H1 (cell line): ENCODE measurements around the gene ANKH. TPM values are rescaled to one million over a fixed set of nuclear protein-coding genes. Genes with fewer than 3 reads are reported as not detected.
A peak's percentile ranks its signal among the peaks of the same experiment; 100 is the strongest.

Experiments used
- CTCF ChIA-PET: fragments of 300-600 bp; sonication (Branson Sonifier 250); formaldehyde crosslinking; loops from one replicate; lab custom pipeline; 2021; ENCODE audit not compliant: partially characterized antibody; lab: Charles Lee
- POLR2A ChIA-PET: fragments of 300-600 bp; sonication (Branson Sonifier 250); formaldehyde crosslinking; loops from one replicate; lab custom pipeline; 2021; ENCODE audit warnings: inconsistent platforms; ENCODE audit not compliant: partially characterized antibody; lab: Charles Lee
- DNase-seq, 2 experiments: peaks; one replicate each; pipeline versions ENCODE4 v3.0.0 to v3.0.0-alpha.2; 2010 to 2022; ENCODE audit warnings: low spot score in 2 of 2, low read depth in 1 of 2, mixed read lengths in 1 of 2
- FAIRE-seq: peaks from 2 replicates; lab custom pipeline; 2011; peaks lifted over from hg19 to GRCh38; lab: Jason Lieb, UNC
- H2AFZ ChIP-seq: 2 replicates; pipeline ENCODE4 v1.8.1; 2012; ENCODE audit warnings: low read length, inconsistent platforms
- H2AK5ac ChIP-seq: 2 replicates; pipeline ENCODE4 v1.6.1; 2013; ENCODE audit warnings: low read depth, low read length
- H2BK120ac ChIP-seq: replicated peaks from 2 replicates; pipeline ENCODE3; 2013; ENCODE audit warnings: low read depth, low read length, inconsistent platforms
- H2BK12ac ChIP-seq: 2 replicates; pipeline ENCODE4 v1.6.1; 2013; ENCODE audit warnings: low read depth, low read length
- H2BK15ac ChIP-seq: 2 replicates; pipeline ENCODE4 v1.6.1; 2013; ENCODE audit warnings: low read length
- H2BK20ac ChIP-seq: 2 replicates; pipeline ENCODE4 v1.6.1; 2013; ENCODE audit warnings: low read length
- H2BK5ac ChIP-seq: 2 replicates; pipeline ENCODE4 v1.6.1; 2013; ENCODE audit warnings: low read depth, low read length
- H3K14ac ChIP-seq: 2 replicates; pipeline ENCODE4 v1.6.1; 2013; ENCODE audit warnings: inconsistent platforms; ENCODE audit not compliant: insufficient read length
- H3K18ac ChIP-seq: 2 replicates; pipeline ENCODE4 v1.6.1; 2013; ENCODE audit warnings: low read length; ENCODE audit errors: extremely low read depth
- H3K23ac ChIP-seq: 2 replicates; pipeline ENCODE4 v1.6.1; 2013; ENCODE audit warnings: inconsistent platforms; ENCODE audit not compliant: insufficient read length
- H3K23me2 ChIP-seq: 2 replicates; pipeline ENCODE4 v1.6.1; 2013; ENCODE audit warnings: low read depth, low read length
- H3K27ac ChIP-seq: 2 replicates; pipeline ENCODE4 v1.6.1; 2011; ENCODE audit warnings: low read depth, low read length, inconsistent platforms
- H3K27me3 ChIP-seq, 4 experiments: replicated peaks in 1 of 4; 1 replicate in 1 of 4; 2 replicates in 3 of 4; pipeline versions ENCODE4 v1.6.1 to v1.8.1; 2011 to 2013; ENCODE audit warnings: low read length in 3 of 4, mild to moderate bottlenecking in 3 of 4, inconsistent platforms in 2 of 4, mixed read lengths in 2 of 4, moderate library complexity in 1 of 4; ENCODE audit not compliant: control insufficient read depth in 3 of 4, insufficient read depth in 3 of 4; ENCODE audit errors: extremely low read depth in 1 of 4
- H3K36me3 ChIP-seq, 4 experiments: 2 replicates each; pipeline versions ENCODE4 v1.6.1 to v1.8.1; 2011 to 2013; ENCODE audit warnings: mild to moderate bottlenecking in 4 of 4, low read length in 3 of 4, moderate library complexity in 2 of 4, control low read depth in 1 of 4, inconsistent platforms in 1 of 4; ENCODE audit not compliant: insufficient read depth in 4 of 4, control insufficient read depth in 2 of 4
- H3K4ac ChIP-seq: replicated peaks from 2 replicates; pipeline ENCODE3; 2013; ENCODE audit warnings: low read length, low read depth, mixed read lengths, inconsistent platforms; ENCODE audit not compliant: insufficient read length
- H3K4me1 ChIP-seq, 4 experiments: replicated peaks in 1 of 4; 1 replicate in 1 of 4; 2 replicates in 3 of 4; pipeline versions ENCODE4 v1.6.1 to v1.8.1; 2011 to 2013; ENCODE audit warnings: low read length in 3 of 4, inconsistent platforms in 2 of 4, mixed read lengths in 1 of 4; ENCODE audit not compliant: insufficient read depth in 4 of 4, control insufficient read depth in 3 of 4
- H3K4me2 ChIP-seq, 2 experiments: 2 replicates each; pipeline versions ENCODE4 v1.6.1 to v1.8.1; 2011 to 2013; ENCODE audit warnings: low read depth in 2 of 2, low read length in 2 of 2, control low read depth in 1 of 2, inconsistent platforms in 1 of 2, mild to moderate bottlenecking in 1 of 2; ENCODE audit not compliant: insufficient read depth in 1 of 2
- H3K4me3 ChIP-seq, 4 experiments: fragments of 200-600, 300-600 bp in 1 of 4; sonication (generic), shearing (Covaris generic), sonication (Bioruptor Twin) in 1 of 4; 2 replicates each; pipeline versions ENCODE4 v1.5.1 to v1.8.1; 2011 to 2016; ENCODE audit warnings: low read length in 4 of 4, low read depth in 3 of 4, control low read depth in 2 of 4, inconsistent platforms in 2 of 4, mild to moderate bottlenecking in 2 of 4, mixed read lengths in 1 of 4, moderate library complexity in 1 of 4; ENCODE audit not compliant: insufficient read depth in 2 of 4; ENCODE audit errors: extremely low read depth in 1 of 4
- H3K56ac ChIP-seq: replicated peaks from 2 replicates; pipeline ENCODE3; 2013; ENCODE audit warnings: low read depth, mild to moderate bottlenecking, mixed read lengths, low read length, inconsistent platforms; ENCODE audit not compliant: insufficient read length
- H3K79me1 ChIP-seq: 2 replicates; pipeline ENCODE4 v1.6.1; 2013; ENCODE audit warnings: low read depth, low read length, control low read depth
- H3K79me2 ChIP-seq, 2 experiments: 2 replicates each; pipeline versions ENCODE4 v1.6.1 to v1.8.1; 2012 to 2013; ENCODE audit warnings: low read length in 2 of 2, mild to moderate bottlenecking in 2 of 2, inconsistent platforms in 1 of 2; ENCODE audit not compliant: insufficient read depth in 2 of 2, control insufficient read depth in 1 of 2
- H3K9ac ChIP-seq, 4 experiments: replicated peaks in 1 of 4; 1 replicate in 1 of 4; 2 replicates in 3 of 4; pipeline versions ENCODE4 v1.6.1 to v1.8.1; 2011 to 2013; ENCODE audit warnings: low read depth in 3 of 4, low read length in 3 of 4, control low read depth in 2 of 4, mild to moderate bottlenecking in 2 of 4, moderate library complexity in 2 of 4, inconsistent platforms in 1 of 4; ENCODE audit errors: extremely low read depth in 1 of 4
- H3K9me3 ChIP-seq, 2 experiments: 2 replicates each; pipeline versions ENCODE4 v1.6.1 to v1.8.1; 2012 to 2013; ENCODE audit warnings: mild to moderate bottlenecking in 2 of 2, moderate library complexity in 2 of 2, control low read depth in 1 of 2, inconsistent platforms in 1 of 2, low read depth in 1 of 2, low read length in 1 of 2, mixed read lengths in 1 of 2; ENCODE audit not compliant: insufficient read depth in 2 of 2
- H4K20me1 ChIP-seq, 2 experiments: replicated peaks in 1 of 2; 2 replicates each; pipeline versions ENCODE3 to v1.8.1; 2011 to 2013; ENCODE audit warnings: inconsistent platforms in 2 of 2, low read length in 2 of 2, mild to moderate bottlenecking in 1 of 2; ENCODE audit not compliant: insufficient read depth in 2 of 2, control insufficient read depth in 1 of 2
- H4K5ac ChIP-seq: 2 replicates; pipeline ENCODE4 v1.6.1; 2013; ENCODE audit warnings: low read length, low read depth, mixed read lengths, inconsistent platforms; ENCODE audit not compliant: insufficient read length
- H4K8ac ChIP-seq: 2 replicates; pipeline ENCODE4 v1.8.0; 2013; ENCODE audit warnings: mild to moderate bottlenecking, moderate library complexity, low read length, inconsistent platforms; ENCODE audit not compliant: insufficient read depth; ENCODE audit errors: extremely low read depth
- H4K91ac ChIP-seq: replicated peaks from 2 replicates; pipeline ENCODE3; 2013; ENCODE audit warnings: low read length, mixed read lengths, inconsistent platforms; ENCODE audit not compliant: insufficient read length
- BCL11A ChIP-seq, 2 experiments: IDR thresholded peaks; one replicate each; pipeline ENCODE4 v1.6.1; 2011; ENCODE audit warnings: low read depth in 2 of 2, low read length in 2 of 2, mild to moderate bottlenecking in 2 of 2
- CEBPB ChIP-seq: IDR thresholded peaks from 2 replicates; pipeline ENCODE4 v1.6.1; 2012; ENCODE audit warnings: low read depth, low read length
- JUND ChIP-seq: IDR thresholded peaks from 2 replicates; pipeline ENCODE4 v1.6.1; 2011; ENCODE audit warnings: mild to moderate bottlenecking, improper control_type of control experiment, low read length
- POLR2AphosphoS5 ChIP-seq: IDR thresholded peaks from 2 replicates; pipeline ENCODE4 v1.6.1; 2011; ENCODE audit warnings: low read depth, low read length
- WGBS, 2 experiments: shearing (Covaris generic) in 1 of 2; methylation state at CpG; one replicate each; pipeline versions ENCODE4 v1.1.6 to v1.1.7; 2013 to 2015; ENCODE audit warnings: low lambda C conversion rate in 2 of 2, mixed read lengths in 2 of 2, inconsistent platforms in 1 of 2, low coverage in 1 of 2, missing lambda C conversion rate in 1 of 2; ENCODE audit not compliant: insufficient replicate concordance in 2 of 2, insufficient coverage in 1 of 2, insufficient read length in 1 of 2; ENCODE audit errors: extremely low coverage in 1 of 2, missing lambda C conversion rate in 1 of 2; 5-methylcytosine and 5-hydroxymethylcytosine counted together
- polyA plus RNA-seq, 7 experiments: library from polyadenylated mRNA; depleted of rRNA in 3 of 7; stranded (reverse) in 5 of 7; unstranded in 2 of 7; fragments of >200 nt in 5 of 7; fragments of 200-250 nt in 2 of 7; gene quantifications; 1 replicate in 5 of 7; 2 replicates in 1 of 7; 4 replicates in 1 of 7; pipeline versions ENCODE4 v1.2.1 to v1.2.3, GENCODE V29; 2011 to 2013; ENCODE audit warnings: missing spikeins in 2 of 7, mixed read lengths in 2 of 7
- total RNA-seq: library from RNA; stranded (reverse); fragmentation: NEBNext Ultra II Directional; extraction: Animal tissue kit (Norgen Biotek cat#: 25700); gene quantifications from 2 replicates; pipeline ENCODE4 v1.2.1, GENCODE V29; 2021

ANKH gene
- total and polyA plus RNA-seq, 2 of the 8 experiments (the other 6 are each of a cell fraction or from before 2014, with no cell fraction given) = 5.3 to 13.0 TPM

DNA sequence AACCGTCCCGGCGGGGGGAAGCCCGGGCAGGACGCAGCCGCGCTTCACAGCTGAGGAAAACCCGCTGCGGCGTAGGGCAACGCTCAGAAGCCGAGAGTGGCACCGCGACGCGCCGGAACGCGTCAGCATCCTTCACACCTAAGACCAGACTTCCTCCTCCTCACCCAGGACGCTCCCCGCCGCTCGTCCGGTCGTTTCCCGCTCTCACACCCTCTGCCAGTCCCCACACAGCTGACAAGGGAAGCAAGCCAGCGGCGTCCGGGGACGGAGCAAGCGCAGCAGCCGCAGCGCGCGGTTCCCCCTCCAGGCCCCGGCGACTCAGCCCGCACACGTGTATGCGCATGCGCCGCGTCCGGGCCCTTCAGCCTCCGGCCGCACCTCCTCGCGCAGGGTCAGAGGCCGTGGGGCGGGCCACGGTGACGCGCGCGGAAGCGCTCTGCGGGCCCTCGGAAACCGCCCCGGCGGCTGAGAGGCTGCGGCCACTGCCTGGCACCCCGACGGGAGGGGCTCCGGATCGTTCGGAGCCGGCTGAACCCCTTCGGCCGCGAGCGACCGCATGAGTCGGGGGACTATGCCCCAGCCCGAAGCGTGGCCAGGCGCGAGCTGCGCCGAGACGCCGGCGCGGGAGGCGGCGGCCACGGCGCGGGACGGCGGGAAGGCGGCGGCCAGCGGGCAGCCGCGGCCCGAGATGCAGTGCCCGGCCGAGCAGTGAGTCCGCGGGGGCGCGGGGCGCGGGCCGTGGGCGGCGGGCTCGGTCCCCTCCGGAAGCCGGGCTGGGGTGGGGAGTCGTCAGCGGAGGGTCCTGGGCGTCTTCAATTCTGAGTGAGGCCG, 207.1 kb downstream of the ANKH start, which contains the start of gene OTULIN:
OTULIN (plus strand) TSS at position 449 of the 831 bp plus-strand sequence; CDS start at position 557, 108 bp downstream.
- H2BK5ac ChIP-seq = peak within 1 kb of the TSS; percentile 9; the same call in 1 of the 2 replicates
- peak within 1 kb of the TSS; percentile 92 for H2AFZ ChIP-seq
- peak within 1 kb of the TSS; percentile 8; the same call in 1 of the 2 replicates for H2BK15ac ChIP-seq
- peak within 1 kb of the TSS; percentile 96 for H4K5ac ChIP-seq
- H3K79me1 ChIP-seq = peaks cover 6% of the 10 kb centered on the region; the same call in 1 of the 2 replicates
- FAIRE-seq (no peak), DNase-seq (peak; percentile 68 to 88)
- H4K8ac ChIP-seq = peak within 1 kb of the TSS; percentile 89
- CTCF ChIA-PET = interaction anchor here (1.4 kb wide), 1 partner anchor 16 kb away, joined by 3 read pairs; no protein-coding TSS in a partner anchor
- peaks cover 0 to 5% of the 10 kb centered on the region in 2 experiments for H4K20me1 ChIP-seq
- H2BK120ac ChIP-seq = no peak within 1 kb of the TSS
- H3K4me1 ChIP-seq = peaks cover 3 to 10% (median 8%) of the 10 kb centered on the region in 4 experiments; a peak in 5 of 7 replicates
- peak within 1 kb of the TSS; percentile 19 to 87 (median 53) for H3K9ac ChIP-seq
- H3K36me3 ChIP-seq = no peaks in the 10 kb centered on the region
- peak within 1 kb of the TSS; percentile 92 to 99 for H3K4me2 ChIP-seq
- H3K14ac ChIP-seq = no peak within 1 kb of the TSS
- peak within 1 kb of the TSS; percentile 62 for H3K56ac ChIP-seq
- POLR2A ChIA-PET = interaction anchor here (0.7 kb wide), 1 partner anchor 9 kb away, joined by 3 read pairs; no protein-coding TSS in a partner anchor
- H2BK12ac ChIP-seq = no peak within 1 kb of the TSS
- H2BK20ac ChIP-seq = no peak within 1 kb of the TSS
- peaks cover 0 to 34% of the 10 kb centered on the region in 2 experiments; a peak in 2 of 4 replicates for H3K79me2 ChIP-seq
- peak within 1 kb of the TSS; percentile 30; the same call in 1 of the 2 replicates for H3K27ac ChIP-seq
- H3K9me3 ChIP-seq = no peaks in the 10 kb centered on the region
- no peak within 1 kb of the TSS for H3K23ac ChIP-seq
- H3K4me3 ChIP-seq = peak within 1 kb of the TSS; percentile 60 to 75 (median 67)
- H2AK5ac ChIP-seq = no peak within 1 kb of the TSS
- H4K91ac ChIP-seq = peak within 1 kb of the TSS; percentile 93
- no peak within 1 kb of the TSS for H3K4ac ChIP-seq
- H3K18ac ChIP-seq = peak within 1 kb of the TSS; percentile 72
- H3K23me2 ChIP-seq = peaks cover 6% of the 10 kb centered on the region; the same call in 1 of the 2 replicates
- WGBS, 2 experiments = 2% methylated on average over 53 of the region's 115 CpGs; no CpG with 5 or more reads in 1 of the 2 experiments
- peaks cover 0 to 19% (median 14%) of the 10 kb centered on the region in 4 experiments; a peak in 6 of 7 replicates for H3K27me3 ChIP-seq
- no peak for TF ChIP-seq CEBPB
- no peak for TF ChIP-seq JUND
- TF ChIP-seq POLR2AphosphoS5 = no peak; the same call in 1 of the 2 replicates
- no peak for TF ChIP-seq BCL11A (IDR thresholded peaks at IDR 0.05; ENCODE audit: low read depth in 2 of 2, low read length in 2 of 2)
